Effector memory CD4-positive, alpha-beta T cell (primary cell): ENCODE measurements around the gene JPH4.

Source experiments
- DNase-seq, 3 donors: peaks; one replicate each; pipeline ENCODE4 v3.0.0-alpha.2; 2020
- H3K27ac ChIP-seq: 2 replicates; pipeline ENCODE4 v1.7.0; 2013; ENCODE audit warnings: mild to moderate bottlenecking, low read length, moderate library complexity; ENCODE audit not compliant: insufficient read depth, poor library complexity, severe bottlenecking
- H3K27me3 ChIP-seq: replicated peaks from 2 replicates; pipeline ENCODE4 v1.7.0; 2013; ENCODE audit warnings: mild to moderate bottlenecking, low read length; ENCODE audit not compliant: insufficient read depth, control insufficient read depth, poor library complexity, severe bottlenecking
- H3K36me3 ChIP-seq: 2 replicates; pipeline ENCODE4 v1.7.0; 2013; ENCODE audit warnings: mild to moderate bottlenecking, low read length, moderate library complexity; ENCODE audit not compliant: control insufficient read depth, insufficient read depth
- H3K4me1 ChIP-seq: 2 replicates; pipeline ENCODE4 v1.7.0; 2013; ENCODE audit warnings: low read length, mild to moderate bottlenecking; ENCODE audit not compliant: control insufficient read depth, insufficient read depth, poor library complexity, severe bottlenecking
- H3K4me3 ChIP-seq: 2 replicates; pipeline ENCODE4 v1.7.0; 2013; ENCODE audit warnings: low read length, low read depth, mild to moderate bottlenecking; ENCODE audit not compliant: insufficient read depth, poor library complexity, severe bottlenecking
- H3K9me3 ChIP-seq: 2 replicates; pipeline ENCODE4 v1.7.0; 2013; ENCODE audit warnings: mild to moderate bottlenecking, low read length, moderate library complexity; ENCODE audit not compliant: control insufficient read depth
- total RNA-seq, 3 donors: gene quantifications; one replicate each; lab custom pipeline; 2026; lab: John Stamatoyannopoulos, UW

The JPH4 gene
- 0 to 0.39 (median 0) reads per million in 3 donors for total RNA-seq

GRCh38 chr14:23578560-23579310 lies at the start of gene JPH4:
Gene JPH4 (minus strand): TSS chr14:23578790. CDS start chr14:23577453, 1,337 bp downstream.
- no peaks in the 10 kb centered on the region for H3K9me3 ChIP-seq
- peaks cover 36% of the 10 kb centered on the region for H3K27me3 ChIP-seq
- no peak within 1 kb of the TSS for H3K27ac ChIP-seq
- no peaks in the 10 kb centered on the region for H3K36me3 ChIP-seq
- H3K4me1 ChIP-seq = peaks cover 23% of the 10 kb centered on the region
- no peak within 1 kb of the TSS for H3K4me3 ChIP-seq
- no peak for DNase-seq

- no peak for DNase-seq
- H3K27me3 ChIP-seq = no peaks in the 10 kb centered on the region
- H3K4me3 ChIP-seq = no peak overlapping the region
- no peak overlapping the region for H3K27ac ChIP-seq
- H3K36me3 ChIP-seq = no peaks in the 10 kb centered on the region
- no peaks in the 10 kb centered on the region for H3K9me3 ChIP-seq
- no peaks in the 10 kb centered on the region for H3K4me1 ChIP-seq
Measured at GRCh38 chr14:23627961-23628360, 49.4 kb upstream of the JPH4 start.

GRCh38 chr14:23626946-23627345 lies 48.4 kb upstream of the JPH4 start:
- DNase-seq = no peak
- Histone ChIP-seq H3K27me3 (no peaks in the 10 kb centered on the region), H3K4me3 (no peak overlapping the region), H3K4me1 (no peaks in the 10 kb centered on the region), H3K9me3 (no peaks in the 10 kb centered on the region), H3K36me3 (no peaks in the 10 kb centered on the region), H3K27ac (no peak overlapping the region)

- no peaks in the 10 kb centered on the region for H3K4me1 ChIP-seq
- H3K27me3 ChIP-seq = no peaks in the 10 kb centered on the region
- DNase-seq = no peak
- no peak overlapping the region for H3K27ac ChIP-seq
- H3K4me3 ChIP-seq = no peak overlapping the region
- no peaks in the 10 kb centered on the region for H3K9me3 ChIP-seq
- no peaks in the 10 kb centered on the region for H3K36me3 ChIP-seq
Measured at GRCh38 chr14:23624830-23625404, 46.3 kb upstream of the JPH4 start.

- Histone ChIP-seq H3K4me1 (no peaks in the 10 kb centered on the region), H3K36me3 (no peaks in the 10 kb centered on the region), H3K27ac (no peak overlapping the region), H3K4me3 (no peak overlapping the region), H3K27me3 (no peaks in the 10 kb centered on the region), H3K9me3 (no peaks in the 10 kb centered on the region)
- no peak for DNase-seq
Measured at GRCh38 chr14:23623962-23624361, 45.4 kb upstream of the JPH4 start.

GRCh38 chr14:23622990-23623389 lies 44.4 kb upstream of the JPH4 start:
- Histone ChIP-seq H3K36me3 (no peaks in the 10 kb centered on the region), H3K4me3 (no peak overlapping the region), H3K27me3 (no peaks in the 10 kb centered on the region), H3K4me1 (no peaks in the 10 kb centered on the region), H3K27ac (no peak overlapping the region), H3K9me3 (no peaks in the 10 kb centered on the region)
- no peak for DNase-seq

GRCh38 chr14:23621932-23622730 lies 43.5 kb upstream of the JPH4 start:
- Histone ChIP-seq H3K9me3 (no peaks in the 10 kb centered on the region), H3K4me1 (no peaks in the 10 kb centered on the region), H3K36me3 (no peaks in the 10 kb centered on the region), H3K27ac (no peak overlapping the region), H3K27me3 (no peaks in the 10 kb centered on the region), H3K4me3 (no peak overlapping the region)
- DNase-seq = no peak

GRCh38 chr14:23621204-23621931 lies 42.8 kb upstream of the JPH4 start:
- H3K27me3 ChIP-seq = no peaks in the 10 kb centered on the region
- H3K27ac ChIP-seq = no peak overlapping the region
- DNase-seq = no peak
- H3K9me3 ChIP-seq = no peaks in the 10 kb centered on the region
- H3K36me3 ChIP-seq = no peaks in the 10 kb centered on the region
- H3K4me1 ChIP-seq = no peaks in the 10 kb centered on the region
- H3K4me3 ChIP-seq = no peak overlapping the region

- Histone ChIP-seq H3K27ac (no peak overlapping the region), H3K9me3 (no peaks in the 10 kb centered on the region), H3K4me3 (no peak overlapping the region), H3K4me1 (no peaks in the 10 kb centered on the region), H3K27me3 (no peaks in the 10 kb centered on the region), H3K36me3 (no peaks in the 10 kb centered on the region)
- no peak for DNase-seq
Measured at GRCh38 chr14:23620177-23620702, 41.6 kb upstream of the JPH4 start.
